ENCODE results near the gene RPS2. TPM values are rescaled to one million over a fixed set of nuclear protein-coding genes. Genes with fewer than 3 reads are reported as not detected.
A peak's percentile ranks its signal among the peaks of the same experiment; 100 is the strongest.

Gene RPS2
- total RNA-seq, 2 donors from 2014 or later = 1,705 to 1,742 TPM

- ATAC-seq (peak; percentile 38), DNase-seq (peak; percentile 73 to 82)
- intact Hi-C loops (cut with DNase I, micrococcal nuclease) = no loop called here
Measured at GRCh38 chr16:1985466-1986150, 21.0 kb upstream of the RPS2 start.

GRCh38 chr16:1984347-1985225, 20.0 kb upstream of the RPS2 start:
- peak in 1 of 2 donors; percentile 69 for DNase-seq
- intact Hi-C loops (cut with DNase I, micrococcal nuclease) = no loop called here
- peak; percentile 8 for ATAC-seq

GRCh38 chr16:1983544-1984346, 19.1 kb upstream of the RPS2 start, which contains the start of gene GFER:
TSS of gene GFER (plus strand) at chr16:1984193. CDS start at chr16:1984219, 26 bp downstream.
- DNase-seq = peak; percentile 90 to 92
- peak; percentile 51 for ATAC-seq
- intact Hi-C loops (cut with DNase I, micrococcal nuclease) = no loop called here

DNA sequence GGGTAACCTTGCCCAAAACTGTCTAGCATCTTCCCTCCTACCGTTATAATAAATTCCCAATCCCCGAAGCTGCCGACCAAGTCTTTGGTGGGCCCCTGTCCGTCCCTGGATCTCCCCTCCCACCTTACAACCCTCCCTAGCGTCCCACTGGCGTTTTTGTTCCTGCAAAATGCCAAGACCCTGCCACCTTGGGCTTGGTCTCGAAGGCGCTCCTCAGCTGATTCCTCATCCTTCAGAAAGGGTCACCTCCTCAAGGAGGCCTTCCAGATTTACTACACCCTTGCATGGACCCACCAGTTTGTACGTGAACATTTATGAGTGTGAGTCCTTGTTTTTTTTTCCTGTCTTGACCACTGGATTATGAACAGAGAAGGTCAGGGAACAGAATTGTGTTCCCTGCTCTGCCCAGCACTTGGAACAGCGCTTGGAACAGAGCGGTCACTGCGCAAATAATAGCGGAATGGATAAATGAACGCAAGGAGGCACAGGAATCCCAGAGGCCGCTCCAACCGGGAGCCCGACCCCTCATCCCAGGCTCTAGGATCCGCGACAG, 18.4 kb upstream of the RPS2 start:
- no peak for ATAC-seq
- intact Hi-C loops (cut with DNase I, micrococcal nuclease) = no loop called here
- DNase-seq = no peak

GRCh38 chr16:1982013-1982433, 17.4 kb upstream of the RPS2 start:
- intact Hi-C loops (cut with DNase I, micrococcal nuclease) = no loop called here
- DNase-seq (peak; percentile 72 to 82), ATAC-seq (peak; percentile 34)

- intact Hi-C loops (cut with DNase I, micrococcal nuclease) = no loop called here
- DNase-seq = peak; percentile 81 to 89
Measured at GRCh38 chr16:1981398-1981836, 16.8 kb upstream of the RPS2 start, which contains the start of gene NOXO1. TSS of gene NOXO1 (minus strand) at chr16:1981469. CDS start at chr16:1981179, 290 bp downstream.

DNA sequence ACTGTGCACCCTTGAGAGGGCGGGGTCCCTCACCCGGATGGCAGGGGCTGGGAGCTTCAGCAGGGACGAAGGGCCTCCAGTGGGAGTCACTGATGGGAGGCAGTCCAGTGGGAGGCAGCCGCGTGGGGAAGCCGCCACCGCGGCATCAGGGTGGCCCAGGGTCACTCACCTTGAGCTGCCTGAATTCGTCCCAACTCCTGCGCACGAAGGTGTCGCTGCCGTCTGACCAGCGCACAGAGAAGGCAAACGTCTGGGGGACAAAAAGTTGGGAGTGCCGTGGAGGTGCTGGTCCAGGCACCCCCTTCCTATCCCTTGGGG, 16.1 kb upstream of the RPS2 start:
- intact Hi-C loops (cut with DNase I, micrococcal nuclease) = no loop called here
- DNase-seq (no peak), ATAC-seq (no peak)

More at GRCh38 chr16:1981398-1981836, 16.8 kb upstream of the RPS2 start, which contains the start of gene NOXO1:
- ATAC-seq = peak; percentile 44

GRCh38 chr16:1980030-1980769, 15.6 kb upstream of the RPS2 start:
- DNase-seq = peak in 1 of 2 donors; percentile 60
- intact Hi-C loops (cut with DNase I, micrococcal nuclease) = no loop called here
- peak; percentile 6 for ATAC-seq

- intact Hi-C loops (cut with DNase I, micrococcal nuclease) = no loop called here
- DNase-seq (peak; percentile 90 to 92), ATAC-seq (peak; percentile 57)
Measured at GRCh38 chr16:1979271-1980029, 14.8 kb upstream of the RPS2 start.

- peak; percentile 0 for ATAC-seq
- peak in 1 of 2 donors; percentile 32 for DNase-seq
- intact Hi-C loops (cut with DNase I, micrococcal nuclease) = no loop called here
Measured at GRCh38 chr16:1978476-1979120, 14.0 kb upstream of the RPS2 start.

- DNase-seq (no peak), ATAC-seq (no peak)
- intact Hi-C loops (cut with DNase I, micrococcal nuclease) = no loop called here
Measured at GRCh38 chr16:1977875-1978268, 13.2 kb upstream of the RPS2 start.

- no peak for ATAC-seq
- intact Hi-C loops (cut with DNase I, micrococcal nuclease) = no loop called here
- peak in 1 of 2 donors; percentile 9 for DNase-seq
Measured at GRCh38 chr16:1976951-1977874, 12.6 kb upstream of the RPS2 start.

- intact Hi-C loops (cut with DNase I, micrococcal nuclease) = no loop called here
- ATAC-seq (no peak), DNase-seq (no peak)
Measured at GRCh38 chr16:1976216-1976520, 11.5 kb upstream of the RPS2 start.

DNA sequence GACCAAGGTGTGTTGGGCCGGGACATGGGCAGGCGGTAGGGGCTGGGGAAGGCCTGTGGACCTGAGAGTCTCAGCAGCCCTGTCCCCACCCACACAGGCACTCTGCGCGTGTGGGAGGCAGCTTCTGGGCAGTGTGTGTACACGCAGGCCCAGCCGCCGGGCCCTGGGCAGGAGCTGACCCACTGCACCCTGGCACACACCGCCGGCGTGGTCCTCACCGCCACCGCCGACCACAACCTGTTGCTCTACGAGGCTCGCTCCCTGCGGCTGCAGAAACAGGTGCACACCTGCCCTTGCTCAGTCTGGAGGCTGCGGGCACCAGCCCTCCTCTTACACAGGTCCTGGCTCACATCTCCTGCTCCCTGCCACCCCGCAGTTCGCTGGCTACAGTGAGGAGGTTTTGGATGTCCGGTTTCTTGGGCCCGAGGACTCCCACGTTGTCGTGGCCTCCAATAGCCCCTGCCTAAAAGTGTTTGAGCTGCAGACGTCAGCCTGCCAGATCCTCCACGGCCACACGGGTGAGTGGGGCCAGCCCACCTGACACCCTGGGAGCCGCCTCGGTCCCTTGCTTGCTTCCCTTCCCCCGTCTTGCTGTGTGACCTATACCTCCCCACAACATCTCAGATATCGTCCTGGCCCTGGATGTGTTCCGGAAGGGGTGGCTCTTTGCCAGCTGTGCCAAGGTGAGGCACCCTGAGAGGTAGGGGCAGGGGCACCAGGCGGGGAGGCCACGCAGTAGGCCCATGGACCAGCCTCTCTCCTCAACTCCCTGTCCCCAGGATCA, 11.0 kb upstream of the RPS2 start:
- no peak for ATAC-seq
- intact Hi-C loops (cut with DNase I, micrococcal nuclease) = no loop called here
- peak in 1 of 2 donors; percentile 5 for DNase-seq

Measured in left colon (tissue), 2 donors.